Stimulated activated CD4-positive, alpha-beta T cell treated with anti-CD3 and anti-CD28 coated beads, Interleukin-15, amount 100 ng/mL, for 48 hours (primary cell): ENCODE measurements around the gene CFAP251.
"Not testable (repeated sequence)": the region's sequence is repeated elsewhere in the genome, so short reads cannot be mapped to it uniquely, and the experiment has no call there.

ENCODE experiments used
- DNase-seq, 2 donors: peaks; one replicate each; pipeline ENCODE4 v3.0.0-alpha.2; 2020; ENCODE audit warnings: low read depth in 2 of 2

Gene CFAP251

GRCh38 chr12:121908702-121909101 lies 9.7 kb upstream of the CFAP251 start:
- no peak for DNase-seq

- DNase-seq: no peak
Measured at GRCh38 chr12:121911824-121912585, 6.4 kb upstream of the CFAP251 start.

DNA sequence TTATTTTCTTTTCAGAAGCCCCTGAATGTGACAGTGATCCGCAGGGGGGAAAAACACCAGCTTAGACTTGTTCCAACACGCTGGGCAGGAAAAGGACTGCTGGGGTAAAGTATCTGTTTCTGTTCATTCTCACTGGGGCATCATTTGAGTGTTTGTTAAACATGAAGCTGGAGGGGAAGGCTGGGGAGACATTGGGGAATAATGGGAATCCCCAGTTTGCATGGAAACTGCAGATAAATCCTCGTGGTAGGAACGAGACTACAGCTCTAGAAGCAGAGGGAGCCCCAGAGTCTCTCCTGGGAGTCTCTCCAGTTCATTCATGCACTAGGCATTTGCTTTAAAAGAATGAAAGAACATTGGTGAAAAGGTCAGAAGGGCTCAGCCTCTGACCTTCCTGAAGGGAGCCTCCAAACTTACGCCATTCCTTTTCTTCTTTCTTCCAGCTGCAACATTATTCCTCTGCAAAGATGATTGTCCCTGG lies 2.5 kb upstream of the CFAP251 start:
- no peak for DNase-seq

DNA sequence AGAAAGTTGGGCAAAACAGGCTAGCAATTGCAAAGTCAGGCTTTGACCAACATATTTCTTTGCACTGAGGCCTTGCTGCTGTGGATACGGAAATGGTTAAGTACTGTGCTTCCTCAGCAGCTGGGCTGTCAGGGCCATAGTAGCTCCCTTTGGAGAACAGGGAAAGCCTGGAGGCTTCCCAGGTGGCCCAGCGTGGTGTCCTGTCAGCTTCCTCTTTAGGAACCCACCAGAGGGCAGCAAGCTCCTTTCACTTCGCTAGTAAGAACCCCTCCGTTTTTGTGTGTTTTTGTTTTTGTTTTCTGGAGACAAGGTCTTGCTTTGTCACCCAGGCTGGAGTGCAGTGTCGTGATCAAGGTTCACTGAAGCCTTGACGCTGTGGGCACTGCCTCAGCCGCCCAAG lies 1.7 kb upstream of the CFAP251 start:
- DNase-seq: no peak

- no peak for DNase-seq
Measured at GRCh38 chr12:121918679-121919038, 267 bp downstream of the CFAP251 start.

DNA sequence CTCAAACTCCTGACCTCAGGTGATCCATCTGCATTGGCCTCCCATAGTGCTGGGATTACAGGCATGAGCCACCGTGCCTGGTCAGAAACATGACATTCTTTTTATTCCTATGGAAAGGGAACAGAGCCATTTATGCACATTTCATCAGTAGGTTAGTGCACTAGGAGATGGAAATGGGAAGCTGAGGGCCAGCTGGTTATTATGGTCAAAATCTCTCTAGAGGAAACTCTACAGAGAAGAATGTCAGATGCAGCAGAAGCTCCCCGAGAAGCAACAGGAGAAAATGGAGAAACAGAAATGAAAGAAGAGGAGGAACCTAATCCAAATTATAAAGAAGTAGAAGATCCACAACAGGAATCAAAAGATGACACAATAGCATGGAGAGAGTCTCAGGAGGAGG lies 2.7 kb downstream of the CFAP251 start:
- DNase-seq: no peak

DNA sequence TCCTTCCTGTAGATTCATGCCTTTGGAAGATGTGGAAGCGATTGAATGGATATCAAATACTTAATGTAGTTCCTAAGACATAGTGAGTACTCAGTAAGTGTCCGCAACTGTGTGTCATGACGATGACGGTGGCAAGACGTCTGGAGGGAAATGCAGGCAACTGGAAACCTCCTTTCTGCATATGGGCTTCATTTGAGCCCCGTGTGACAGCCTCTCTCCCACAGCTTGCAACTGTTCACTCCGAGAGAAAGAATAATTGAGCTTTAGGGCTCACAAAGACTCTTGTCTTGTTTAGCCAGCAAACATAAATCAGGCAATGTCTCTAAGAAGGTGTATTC lies 6.9 kb downstream of the CFAP251 start:
- no peak for DNase-seq

- no peak for DNase-seq
Measured at GRCh38 chr12:121926874-121927706, 8.7 kb downstream of the CFAP251 start.

GRCh38 chr12:121927813-121928212 lies 9.4 kb downstream of the CFAP251 start:
- no peak for DNase-seq

- DNase-seq: not testable (repeated sequence)
Measured at GRCh38 chr12:121929545-121929944, 11.2 kb downstream of the CFAP251 start.

- DNase-seq: no peak
Measured at GRCh38 chr12:121930862-121931261, 12.5 kb downstream of the CFAP251 start.

- no peak for DNase-seq
Measured at GRCh38 chr12:121932176-121932536, 13.8 kb downstream of the CFAP251 start.

DNA sequence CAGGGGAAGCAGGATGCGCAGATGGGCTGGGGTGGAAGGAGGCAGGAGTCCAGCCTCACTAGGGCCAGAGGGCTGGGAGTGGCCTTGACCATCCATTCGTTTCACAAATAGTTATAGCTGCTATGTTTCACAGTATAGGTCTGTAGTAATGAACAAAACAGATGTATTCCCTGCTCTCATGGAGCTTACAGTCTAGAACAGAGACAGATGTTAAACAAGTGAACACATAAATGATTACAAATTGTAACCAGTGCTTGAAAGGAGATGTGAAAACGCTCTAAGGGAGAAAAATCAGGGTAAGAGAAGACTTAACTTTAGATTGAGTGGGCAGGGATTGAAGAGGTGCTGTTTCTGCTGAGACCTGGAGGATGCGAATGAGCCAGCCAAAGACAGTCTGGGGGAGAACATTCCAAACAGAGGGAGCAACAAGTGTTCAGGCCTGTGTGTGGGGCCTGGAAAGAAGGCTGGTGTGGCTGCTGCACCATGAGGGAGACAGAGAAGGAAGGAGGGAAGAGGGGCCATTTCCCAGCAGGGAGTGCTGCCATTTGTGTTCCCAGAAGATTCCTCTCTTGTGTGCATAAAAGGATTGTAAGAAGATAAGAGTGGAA lies 14.6 kb downstream of the CFAP251 start:
- DNase-seq: no peak

DNA sequence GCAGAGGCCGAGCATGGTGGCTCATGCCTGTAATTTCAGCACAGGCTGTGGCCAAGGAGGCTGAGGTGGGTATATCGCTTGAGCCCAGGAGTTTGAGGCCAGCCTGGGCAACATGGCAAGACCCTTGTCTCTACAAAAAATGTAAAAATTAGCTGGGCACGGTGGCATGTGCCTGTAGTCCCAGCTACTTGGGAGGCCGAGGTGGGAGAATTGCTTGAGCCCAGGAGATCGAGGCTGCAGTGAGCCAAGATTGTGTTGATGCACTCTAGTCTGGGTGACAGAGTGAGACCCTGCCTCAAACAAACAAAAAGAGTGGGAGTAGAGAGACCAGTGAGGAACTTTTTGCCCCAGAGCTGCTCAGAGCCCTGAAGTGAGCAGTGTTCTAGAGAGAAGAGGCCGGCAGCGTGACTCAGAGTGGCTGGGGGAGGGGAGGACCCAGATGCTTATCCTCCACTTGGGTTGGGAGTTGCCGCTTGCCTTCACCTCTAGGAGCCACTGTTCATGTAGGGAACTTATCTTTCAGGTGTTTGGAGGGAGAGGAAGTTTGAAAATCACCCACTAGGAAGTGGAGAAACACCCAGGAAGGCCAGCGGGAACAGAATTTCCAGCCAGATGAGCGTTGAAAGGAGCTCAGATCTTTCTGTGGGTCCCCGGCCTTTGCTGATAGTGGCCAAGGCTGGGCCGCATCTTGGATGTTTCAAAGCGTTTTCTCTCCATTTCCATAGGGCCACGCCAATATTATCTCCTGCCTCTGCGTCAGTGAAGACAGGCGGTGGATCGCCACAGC lies 15.3 kb downstream of the CFAP251 start:
- DNase-seq: no peak

DNA sequence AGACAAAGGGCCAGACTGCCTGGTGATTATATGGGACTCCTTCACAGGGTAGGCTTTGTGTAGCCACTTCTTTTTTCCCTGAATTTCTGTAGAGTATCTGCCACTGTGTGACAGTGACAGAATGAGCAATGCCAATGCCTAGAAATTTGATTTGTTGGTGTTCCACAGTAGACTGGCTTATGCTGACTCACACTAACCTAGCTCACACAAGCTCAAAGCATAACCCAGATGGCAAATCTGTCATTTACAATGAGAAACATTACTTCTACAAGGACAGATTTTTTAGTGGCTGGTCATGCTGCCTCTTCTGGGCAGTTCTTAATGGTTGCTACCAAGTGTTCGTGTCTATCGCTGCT lies 15.9 kb downstream of the CFAP251 start:
- DNase-seq: no peak

GRCh38 chr12:121937654-121938053 lies 19.3 kb downstream of the CFAP251 start:
- DNase-seq: no peak

DNA sequence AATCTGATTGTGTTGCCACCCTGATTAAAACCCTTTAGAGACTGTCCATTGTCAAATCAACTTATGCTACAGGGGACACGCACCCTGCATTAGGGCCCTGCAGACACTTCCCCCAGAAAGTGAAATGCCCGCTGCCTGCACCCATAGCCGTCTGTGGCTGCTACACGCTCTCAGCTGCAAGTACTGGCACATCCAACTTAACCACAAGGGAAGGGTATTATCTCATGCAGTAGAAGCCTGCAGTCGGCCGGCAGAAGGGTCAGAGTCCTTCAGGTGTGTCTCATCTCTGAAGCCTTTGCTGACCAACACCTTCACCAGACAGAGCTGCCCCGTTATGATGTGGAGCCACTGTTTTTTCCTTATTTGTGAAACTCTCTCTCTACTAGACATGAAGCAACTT lies 20.8 kb downstream of the CFAP251 start:
- DNase-seq: no peak

GRCh38 chr12:121939992-121940766 lies 21.8 kb downstream of the CFAP251 start:
- DNase-seq: no peak

DNA sequence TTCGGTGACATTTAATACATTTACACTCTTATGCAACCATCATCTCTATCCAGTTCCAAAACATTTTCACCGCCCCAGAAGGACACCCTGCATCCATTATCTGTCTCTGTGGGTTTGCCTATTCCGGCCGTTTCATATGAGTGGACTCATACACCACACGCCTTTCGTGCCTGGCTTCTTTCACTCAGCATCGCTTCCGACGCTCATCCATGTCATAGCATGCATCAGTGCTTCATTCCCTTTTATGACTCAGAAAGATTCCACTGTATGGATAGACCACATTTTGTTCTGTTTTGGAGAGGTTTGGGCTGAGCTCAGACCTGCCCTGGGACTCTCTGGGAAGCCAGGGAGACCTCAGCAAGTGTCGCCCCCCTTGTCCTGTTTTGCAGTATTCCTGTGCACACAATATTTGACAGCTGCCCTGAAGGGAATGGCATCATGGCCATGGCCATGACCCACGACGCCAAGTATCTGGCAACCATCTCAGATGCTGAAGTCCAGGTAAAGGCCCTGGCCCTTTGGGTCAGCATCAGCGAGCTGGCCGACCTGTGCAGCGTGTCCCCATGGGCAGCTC lies 23.8 kb downstream of the CFAP251 start:
- DNase-seq: no peak

DNA sequence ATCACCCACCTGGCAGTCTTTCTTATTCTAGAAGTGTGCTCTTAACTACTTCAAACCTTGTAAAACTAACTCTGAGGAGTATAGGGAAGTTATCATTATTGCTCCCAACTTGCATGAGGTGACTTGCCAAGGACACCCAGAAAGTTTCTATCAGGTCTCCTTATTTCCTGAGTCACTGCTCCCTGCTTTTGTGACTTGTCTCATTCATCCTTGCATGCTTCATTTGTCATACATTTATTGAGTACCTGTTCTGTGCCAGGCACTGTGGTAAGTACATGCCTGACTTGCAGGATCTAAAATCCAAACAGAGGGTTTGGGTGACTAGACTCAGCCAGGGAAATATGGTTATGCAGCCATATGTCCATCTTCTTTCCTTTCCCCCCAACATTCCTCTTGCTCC lies 25.5 kb downstream of the CFAP251 start:
- no peak for DNase-seq
